NB4 (cell line): ENCODE data around the gene ITPK1.

Source experiments
- CTCF ChIP-seq: IDR thresholded peaks from one replicate; pipeline ENCODE4 v1.5.1; 2012; ENCODE audit warnings: low read depth, low read length
- MAX ChIP-seq: IDR thresholded peaks from 2 replicates; pipeline ENCODE4 v1.6.1; 2011; ENCODE audit warnings: low read depth, low read length
- MYC ChIP-seq: IDR thresholded peaks from 2 replicates; pipeline ENCODE4 v1.6.1; 2011; ENCODE audit warnings: low read depth, low read length
- POLR2A ChIP-seq: IDR thresholded peaks from 2 replicates; pipeline ENCODE4 v1.6.1; 2011; ENCODE audit warnings: mild to moderate bottlenecking; ENCODE audit not compliant: insufficient read length; ENCODE audit errors: extremely low read depth

DNA sequence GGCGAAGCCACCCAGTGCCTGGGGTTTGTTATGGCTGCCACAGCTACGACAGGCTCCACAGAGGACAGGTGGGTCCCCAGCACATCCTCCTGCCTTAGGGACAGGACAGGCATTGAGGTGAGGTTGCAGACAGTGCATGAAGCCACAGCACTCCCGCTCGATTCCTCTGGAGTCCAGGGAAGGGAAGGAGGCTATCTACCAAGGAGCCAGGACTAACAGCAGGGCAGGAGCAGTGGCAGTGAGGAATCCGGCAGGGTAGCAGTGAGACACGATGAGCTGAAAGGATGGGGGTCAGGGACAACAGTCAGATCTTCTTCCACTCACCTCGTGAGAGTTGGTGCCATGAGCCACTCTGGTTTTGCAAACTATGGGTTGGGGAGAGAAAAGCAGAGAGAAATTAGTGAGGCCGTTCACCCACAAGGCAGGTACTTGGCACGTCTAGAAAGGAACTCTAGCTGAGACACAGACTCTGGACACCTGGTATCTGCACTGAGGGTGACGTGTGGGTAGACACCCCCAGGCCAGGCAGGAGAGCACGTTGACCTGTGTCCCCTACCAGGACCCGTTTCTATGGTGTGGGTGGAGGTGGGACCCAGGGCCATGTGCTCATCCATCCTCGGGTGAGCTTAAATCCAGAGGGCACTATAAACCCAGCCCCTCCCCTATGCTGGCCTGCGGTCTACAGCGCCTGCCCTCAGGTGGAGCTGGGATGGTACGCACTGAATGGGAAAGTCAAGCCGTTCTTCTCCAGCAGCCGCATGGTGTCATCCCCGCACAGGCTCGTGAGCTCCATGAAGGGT is 153.5 kb downstream of the ITPK1 start:
- TF ChIP-seq CTCF (no peak), MAX (no peak), POLR2A (no peak), MYC (no peak)
